ENCODE results near the gene DNAH1.

Gene DNAH1

DNA sequence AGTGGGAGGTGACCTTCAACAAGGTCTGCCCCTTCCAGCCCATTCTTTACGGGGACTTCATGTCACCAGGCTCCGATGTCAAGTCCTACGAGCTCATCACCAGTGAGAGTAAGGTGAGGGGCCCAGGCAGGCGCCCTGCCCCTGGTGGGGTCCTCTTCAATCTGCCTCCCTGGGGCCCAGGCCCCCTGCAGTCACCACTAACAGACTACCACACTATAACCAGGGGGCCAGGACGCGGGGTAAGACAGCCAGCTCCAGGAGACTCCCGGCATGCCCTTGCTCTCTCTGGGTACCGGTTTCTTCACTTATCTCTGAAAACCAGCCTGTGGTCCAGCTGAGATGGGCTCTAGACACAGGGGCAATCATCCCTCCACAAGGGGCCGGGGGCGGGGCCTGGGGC is 63.9 kb downstream of the DNAH1 start:
- Histone ChIP-seq H3K4me1 (no peaks in the 10 kb centered on the region), H3K4me3 (no peak overlapping the region), H3K27ac (no peak overlapping the region), H3K9me3 (no peaks in the 10 kb centered on the region), H3K27me3 (no peaks in the 10 kb centered on the region), H3K36me3 (peaks cover 0 to 16% (median 9%) of the 10 kb centered on the region in 3 donors)
- no peak for DNase-seq
- TF ChIP-seq, protein P1, sequence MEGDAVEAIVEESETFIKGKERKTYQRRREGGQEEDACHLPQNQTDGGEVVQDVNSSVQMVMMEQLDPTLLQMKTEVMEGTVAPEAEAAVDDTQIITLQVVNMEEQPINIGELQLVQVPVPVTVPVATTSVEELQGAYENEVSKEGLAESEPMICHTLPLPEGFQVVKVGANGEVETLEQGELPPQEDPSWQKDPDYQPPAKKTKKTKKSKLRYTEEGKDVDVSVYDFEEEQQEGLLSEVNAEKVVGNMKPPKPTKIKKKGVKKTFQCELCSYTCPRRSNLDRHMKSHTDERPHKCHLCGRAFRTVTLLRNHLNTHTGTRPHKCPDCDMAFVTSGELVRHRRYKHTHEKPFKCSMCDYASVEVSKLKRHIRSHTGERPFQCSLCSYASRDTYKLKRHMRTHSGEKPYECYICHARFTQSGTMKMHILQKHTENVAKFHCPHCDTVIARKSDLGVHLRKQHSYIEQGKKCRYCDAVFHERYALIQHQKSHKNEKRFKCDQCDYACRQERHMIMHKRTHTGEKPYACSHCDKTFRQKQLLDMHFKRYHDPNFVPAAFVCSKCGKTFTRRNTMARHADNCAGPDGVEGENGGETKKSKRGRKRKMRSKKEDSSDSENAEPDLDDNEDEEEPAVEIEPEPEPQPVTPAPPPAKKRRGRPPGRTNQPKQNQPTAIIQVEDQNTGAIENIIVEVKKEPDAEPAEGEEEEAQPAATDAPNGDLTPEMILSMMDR (IDR thresholded peaks at IDR 0.05) = no peak
- intact Hi-C loops (cut with DNase I; ENCODE audit: low total_unique reads) = no loop called here

DNA sequence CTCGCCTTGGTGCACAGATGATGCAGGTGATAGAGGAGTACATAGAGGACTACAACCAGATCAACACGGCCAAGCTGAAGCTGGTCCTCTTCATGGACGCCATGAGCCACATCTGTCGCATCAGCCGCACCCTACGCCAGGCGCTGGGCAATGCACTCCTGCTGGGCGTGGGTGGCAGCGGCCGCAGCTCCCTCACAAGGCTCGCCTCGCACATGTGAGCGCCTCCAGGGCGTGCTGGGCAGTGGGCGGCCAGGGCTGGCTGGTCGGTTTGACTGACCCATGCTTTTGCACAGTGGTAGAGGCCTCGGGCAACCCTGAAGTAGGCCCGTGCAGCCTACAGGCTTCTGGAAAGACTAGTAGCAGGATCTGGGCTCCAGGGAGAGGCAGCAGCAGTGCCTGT is 65.5 kb downstream of the DNAH1 start:
- Histone ChIP-seq H3K27ac (no peak overlapping the region), H3K9me3 (no peaks in the 10 kb centered on the region), H3K36me3 (peaks cover 0 to 7% (median 0%) of the 10 kb centered on the region in 3 donors), H3K27me3 (no peaks in the 10 kb centered on the region), H3K4me3 (no peak overlapping the region), H3K4me1 (no peaks in the 10 kb centered on the region)
- intact Hi-C loops (cut with DNase I; ENCODE audit: low total_unique reads) = no loop called here
- TF ChIP-seq, protein P1 (IDR thresholded peaks at IDR 0.05) = no peak
- DNase-seq = no peak

DNA sequence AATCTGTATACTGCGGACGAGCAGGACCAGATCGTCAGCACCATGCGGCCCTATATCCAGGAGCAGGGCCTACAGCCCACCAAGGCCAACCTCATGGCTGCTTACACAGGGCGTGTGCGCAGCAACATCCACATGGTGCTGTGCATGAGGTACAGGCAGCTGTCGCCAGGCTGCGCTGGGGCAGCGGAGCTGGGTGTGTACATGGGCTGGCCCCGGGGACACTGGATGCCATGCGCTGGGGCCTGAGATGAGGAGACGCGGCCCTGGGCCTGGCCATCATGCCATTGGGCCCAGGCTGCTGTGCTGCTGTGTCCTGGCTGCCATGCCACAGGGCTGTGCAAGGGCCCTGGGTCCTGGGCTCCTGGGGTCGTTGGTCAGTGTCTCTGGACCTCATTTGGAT is 67.3 kb downstream of the DNAH1 start:
- H3K27ac ChIP-seq = no peak overlapping the region
- H3K4me3 ChIP-seq = no peak overlapping the region
- H3K4me1 ChIP-seq = no peaks in the 10 kb centered on the region
- no peaks in the 10 kb centered on the region for H3K9me3 ChIP-seq
- peaks cover 0 to 18% (median 0%) of the 10 kb centered on the region in 3 donors for H3K36me3 ChIP-seq
- H3K27me3 ChIP-seq = no peaks in the 10 kb centered on the region
- no peak for DNase-seq
- TF ChIP-seq, protein P1 (IDR thresholded peaks at IDR 0.05) = no peak
- intact Hi-C loops (cut with DNase I; ENCODE audit: low total_unique reads) = no loop called here

DNA sequence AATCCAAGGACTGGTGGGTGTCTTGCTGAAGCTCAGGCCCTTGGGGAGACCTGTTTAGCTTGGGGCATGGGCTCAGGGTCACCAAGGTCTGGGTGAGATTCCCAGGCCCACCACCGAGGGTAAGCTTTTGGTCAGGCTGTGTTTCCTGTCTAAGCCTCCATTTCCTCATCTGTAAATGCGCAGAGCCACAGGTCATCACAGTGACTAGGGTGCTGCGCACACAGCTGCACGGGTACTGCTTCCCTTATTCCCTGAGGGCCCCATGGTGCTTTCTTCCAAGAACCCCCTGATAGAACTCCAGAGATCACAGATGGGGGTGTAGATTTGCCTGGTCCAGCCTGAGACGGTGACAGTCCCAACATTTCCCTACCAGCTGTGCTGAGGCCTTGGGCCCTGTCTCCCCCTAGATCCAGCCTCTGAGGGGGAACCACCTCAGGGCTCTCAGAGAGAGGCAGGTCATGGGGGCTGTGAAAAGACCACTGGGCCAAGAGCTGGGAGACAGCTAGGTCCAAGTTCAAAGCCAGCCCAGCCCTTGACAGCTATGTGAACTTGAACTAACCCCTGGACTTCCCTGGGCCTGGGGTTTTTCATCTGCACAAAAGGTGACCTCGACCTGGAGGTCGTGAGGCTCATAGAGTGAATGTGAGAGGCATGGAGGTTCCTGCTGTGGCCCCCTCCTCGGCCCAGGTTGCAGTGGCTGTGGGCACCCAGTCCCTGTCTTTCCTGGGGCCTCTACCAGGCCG is 68.1 kb downstream of the DNAH1 start:
- Histone ChIP-seq H3K4me1 (no peaks in the 10 kb centered on the region), H3K36me3 (peaks cover 0 to 26% (median 0%) of the 10 kb centered on the region in 3 donors), H3K27me3 (no peaks in the 10 kb centered on the region), H3K9me3 (no peaks in the 10 kb centered on the region), H3K4me3 (no peak overlapping the region), H3K27ac (no peak overlapping the region)
- TF ChIP-seq, protein P1 (IDR thresholded peaks at IDR 0.05) = no peak
- intact Hi-C loops (cut with DNase I; ENCODE audit: low total_unique reads) = no loop called here
- DNase-seq = no peak

DNA sequence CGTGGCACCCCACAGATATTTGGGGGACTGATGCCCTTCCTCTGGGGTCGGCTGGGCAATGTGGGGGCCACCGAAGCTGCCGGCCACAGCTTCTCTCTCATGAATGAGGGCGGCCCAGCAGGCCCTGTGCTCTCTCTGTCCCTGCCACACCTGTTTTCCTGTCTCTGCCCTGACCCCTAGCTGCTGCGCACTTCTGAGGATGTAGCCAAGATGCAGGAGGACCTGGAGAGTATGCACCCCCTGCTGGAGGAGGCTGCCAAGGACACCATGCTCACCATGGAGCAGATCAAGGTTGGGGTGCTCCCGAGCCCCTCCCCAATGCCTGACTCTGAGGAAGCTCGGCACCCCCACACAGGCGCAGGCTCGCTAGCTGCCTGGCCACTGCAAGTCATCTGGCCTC is 69.0 kb downstream of the DNAH1 start:
- intact Hi-C loops (cut with DNase I; ENCODE audit: low total_unique reads) = no loop called here
- H3K4me3 ChIP-seq = no peak overlapping the region
- no peak for DNase-seq
- no peak overlapping the region for H3K27ac ChIP-seq
- no peaks in the 10 kb centered on the region for H3K27me3 ChIP-seq
- H3K4me1 ChIP-seq = no peaks in the 10 kb centered on the region
- H3K36me3 ChIP-seq = peaks cover 0 to 30% (median 0%) of the 10 kb centered on the region in 3 donors
- TF ChIP-seq, protein P1 (IDR thresholded peaks at IDR 0.05) = no peak
- H3K9me3 ChIP-seq = no peaks in the 10 kb centered on the region
